NAMALWA (cell line): ENCODE results near the gene KDM7A.

Experiments
- DNase-seq: peaks from one replicate; pipeline ENCODE4 v3.0.0-alpha.2; 2015; ENCODE audit warnings: low spot score

Gene KDM7A

GRCh38 chr7:140084972-140085371, 91.8 kb downstream of the KDM7A start:
- no peak for DNase-seq

GRCh38 chr7:140084142-140084655, 92.6 kb downstream of the KDM7A start:
- DNase-seq = no peak

GRCh38 chr7:140082770-140083169, 94.0 kb downstream of the KDM7A start:
- DNase-seq = no peak

GRCh38 chr7:140081774-140082425, 94.9 kb downstream of the KDM7A start:
- DNase-seq = no peak

GRCh38 chr7:140080919-140081318, 95.9 kb downstream of the KDM7A start:
- DNase-seq = no peak

DNA sequence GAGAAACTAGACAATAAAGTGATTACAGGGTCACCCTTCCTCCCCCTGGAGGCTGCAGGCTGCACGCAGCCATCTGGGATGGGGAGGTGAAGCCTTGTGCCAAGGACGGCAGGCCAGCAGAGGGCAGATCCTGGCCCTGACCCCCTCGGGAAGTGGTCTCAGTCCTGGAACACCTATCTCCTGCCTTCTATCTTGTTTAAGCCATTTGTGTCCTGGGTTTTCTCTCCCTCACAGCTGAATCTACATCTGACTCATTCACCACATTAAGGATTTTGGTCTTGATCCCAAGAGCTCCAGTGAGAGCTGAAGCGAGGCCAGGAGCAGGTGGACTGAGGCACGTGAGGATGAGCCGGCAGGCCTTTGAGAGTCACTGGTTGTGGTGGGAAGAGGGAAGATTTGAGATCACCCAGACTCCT, 97.7 kb downstream of the KDM7A start:
- peak; percentile 41 for DNase-seq

DNA sequence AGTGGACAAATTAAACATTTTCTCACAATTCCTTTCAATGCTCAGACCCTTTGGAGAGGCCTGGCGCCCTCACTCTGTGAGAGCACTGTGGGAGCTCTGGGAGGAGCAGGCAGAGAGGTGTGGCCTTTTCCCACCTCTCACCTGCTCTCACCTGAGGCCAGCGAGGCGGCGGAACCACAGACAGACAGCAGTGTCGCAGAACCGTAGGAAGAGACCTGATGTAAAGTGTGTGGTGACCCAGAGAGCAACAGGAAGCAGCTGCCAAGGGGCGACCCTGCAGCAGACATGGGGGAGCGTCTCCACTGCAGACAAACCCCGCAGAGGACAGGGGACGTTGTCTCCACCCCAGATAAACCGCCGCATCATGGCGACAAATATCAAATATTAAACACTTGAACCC, 98.4 kb downstream of the KDM7A start:
- DNase-seq = no peak

DNA sequence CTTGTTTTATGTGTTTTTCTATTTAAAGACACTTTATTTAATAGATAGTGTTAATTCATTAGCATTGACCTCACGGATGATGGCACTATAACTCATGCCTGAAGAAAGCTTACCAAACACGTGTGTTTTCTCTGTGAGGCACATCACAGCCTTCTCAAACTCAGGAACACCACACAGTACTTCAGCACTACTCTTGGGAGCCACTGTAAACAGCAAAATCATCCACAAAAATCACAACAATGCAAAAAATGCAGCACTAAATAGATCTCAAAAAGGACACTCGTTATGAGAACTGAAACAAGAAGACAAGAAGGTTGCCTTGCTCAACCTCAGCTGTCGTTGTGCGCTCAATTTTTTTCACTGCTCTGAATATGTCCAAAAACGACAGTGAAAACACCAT, 102.0 kb downstream of the KDM7A start:
- no peak for DNase-seq

DNA sequence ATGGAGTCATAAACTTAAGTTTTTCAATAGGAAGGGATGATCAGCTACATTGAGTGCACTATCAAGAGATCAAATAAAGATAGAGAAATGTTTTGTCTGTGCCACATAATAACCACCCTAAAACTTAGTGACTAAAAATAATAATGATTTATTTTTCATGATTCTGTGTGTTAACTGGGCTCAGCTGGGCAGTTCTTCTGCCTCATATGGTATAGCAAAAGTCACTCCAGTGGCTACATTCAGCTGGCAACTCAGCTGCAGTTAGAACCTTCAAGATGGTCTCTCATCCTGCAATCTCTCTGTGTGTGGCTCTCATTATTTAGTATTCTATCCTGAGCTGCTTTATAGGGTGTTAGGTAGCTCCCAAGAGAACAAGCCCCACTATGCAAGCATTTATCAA, 106.2 kb downstream of the KDM7A start:
- no peak for DNase-seq

DNA sequence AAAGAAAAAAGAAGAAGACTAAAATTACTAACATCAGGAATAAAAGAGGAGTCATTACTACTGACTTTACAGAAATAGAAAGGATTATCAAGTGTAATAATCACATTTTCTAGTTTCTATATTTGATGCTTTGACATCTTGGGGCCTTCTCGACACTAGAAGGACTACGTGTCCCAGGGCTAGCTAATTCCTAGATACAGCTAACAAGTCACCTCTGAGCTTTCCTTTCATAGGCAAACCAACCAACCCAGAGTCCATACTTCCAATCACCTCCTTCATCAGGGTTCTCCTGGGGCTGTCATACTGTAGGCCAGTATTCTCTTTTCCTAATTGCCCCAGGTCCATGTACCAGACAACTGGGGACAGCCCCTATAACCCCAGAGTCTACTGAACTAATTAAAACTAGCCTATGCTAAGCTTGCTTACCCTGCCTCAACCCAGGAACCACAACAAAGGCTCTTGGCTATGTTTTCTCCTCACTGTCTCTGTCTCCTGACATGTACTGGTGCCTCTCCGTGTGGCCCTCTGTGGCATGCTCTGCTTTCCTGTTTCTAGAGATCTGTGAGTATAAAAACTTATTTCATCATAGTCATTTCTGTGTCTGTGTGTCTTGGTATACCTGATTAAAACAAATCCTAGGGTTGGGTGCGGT, 107.4 kb downstream of the KDM7A start:
- no peak for DNase-seq

- DNase-seq = no peak
These were observed 108.8 kb downstream of the KDM7A start for GRCh38 chr7:140068033-140068432.

DNA sequence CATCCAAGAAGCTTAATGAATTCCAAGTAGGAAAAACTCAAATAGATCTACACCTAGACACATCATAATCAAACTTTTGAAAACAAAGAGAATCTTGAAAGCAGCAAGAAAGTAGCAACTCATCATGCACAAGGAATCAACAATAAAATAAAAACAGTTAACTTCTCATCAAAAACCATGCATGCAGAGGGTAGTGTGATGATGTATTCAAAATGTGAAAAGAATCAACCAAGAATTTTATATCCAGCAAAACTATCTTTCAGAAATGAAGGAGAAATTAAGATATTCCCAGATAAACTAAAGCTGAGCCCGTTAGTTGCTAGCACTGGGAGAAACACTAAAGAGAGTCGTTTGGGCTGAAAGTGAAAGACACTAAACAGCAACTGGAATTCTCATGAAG, 109.7 kb downstream of the KDM7A start:
- DNase-seq = no peak

DNA sequence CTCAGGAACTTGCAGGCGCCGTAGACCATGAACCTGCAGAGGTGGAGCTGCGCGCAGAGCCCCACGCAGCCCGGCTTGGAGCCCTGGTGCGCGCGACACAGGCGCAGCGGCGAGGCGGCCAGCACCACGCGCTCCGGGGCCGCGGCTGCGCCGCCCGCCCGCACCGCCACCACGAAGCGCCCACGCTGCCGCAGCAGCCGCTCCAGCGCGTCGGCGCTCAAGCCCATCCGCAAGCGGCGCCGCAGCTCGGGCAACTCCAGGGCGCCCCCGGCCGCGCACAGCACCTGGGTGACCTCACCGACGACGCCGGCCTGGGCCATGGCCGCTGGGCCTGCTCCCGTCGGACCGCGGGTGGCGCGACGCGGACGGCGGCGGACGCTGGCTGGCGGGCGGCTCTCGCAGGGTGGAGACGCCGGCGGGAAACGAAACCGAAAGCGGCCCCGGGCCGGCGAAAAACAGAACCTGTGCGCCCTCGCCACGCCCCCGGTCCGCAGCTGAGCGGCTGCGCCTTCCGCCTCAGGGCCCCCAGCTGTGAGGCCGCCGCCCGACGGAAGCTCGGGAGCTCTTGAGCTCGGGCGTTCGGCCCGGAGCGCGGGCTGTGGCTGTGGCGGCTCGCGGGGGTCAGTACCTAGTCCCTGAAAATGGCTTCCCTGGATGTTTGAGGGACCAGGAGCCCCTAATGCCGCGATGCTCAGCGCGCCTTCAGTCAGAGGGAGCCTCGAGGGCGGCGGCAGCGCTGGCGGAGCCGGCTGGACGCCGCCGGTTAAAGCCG, 114.1 kb downstream of the KDM7A start, which contains the start of gene PARP12:
Gene PARP12 (minus strand): TSS at position 424 of the 772 bp plus-strand sequence. CDS start 104 bp downstream, at position 320.
- peak; percentile 96 for DNase-seq

GRCh38 chr7:140062118-140062527, 114.7 kb downstream of the KDM7A start:
- peak; percentile 65 for DNase-seq

DNA sequence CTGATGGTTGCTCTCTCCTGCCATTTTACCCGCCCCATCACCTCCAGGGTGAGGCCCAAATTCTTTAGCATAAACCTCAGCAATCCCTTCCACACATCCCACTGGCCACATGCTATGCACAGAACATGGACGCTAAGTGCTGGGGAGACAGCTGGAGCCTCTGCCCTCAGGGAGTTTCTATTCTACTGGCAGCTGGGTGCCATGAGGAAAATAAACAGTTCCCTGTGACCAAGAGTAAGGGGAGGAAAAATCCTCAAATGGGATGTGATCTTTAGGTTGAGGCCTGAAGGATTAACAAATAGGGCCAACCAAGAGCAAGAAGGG, 115.2 kb downstream of the KDM7A start:
- DNase-seq = no peak

DNA sequence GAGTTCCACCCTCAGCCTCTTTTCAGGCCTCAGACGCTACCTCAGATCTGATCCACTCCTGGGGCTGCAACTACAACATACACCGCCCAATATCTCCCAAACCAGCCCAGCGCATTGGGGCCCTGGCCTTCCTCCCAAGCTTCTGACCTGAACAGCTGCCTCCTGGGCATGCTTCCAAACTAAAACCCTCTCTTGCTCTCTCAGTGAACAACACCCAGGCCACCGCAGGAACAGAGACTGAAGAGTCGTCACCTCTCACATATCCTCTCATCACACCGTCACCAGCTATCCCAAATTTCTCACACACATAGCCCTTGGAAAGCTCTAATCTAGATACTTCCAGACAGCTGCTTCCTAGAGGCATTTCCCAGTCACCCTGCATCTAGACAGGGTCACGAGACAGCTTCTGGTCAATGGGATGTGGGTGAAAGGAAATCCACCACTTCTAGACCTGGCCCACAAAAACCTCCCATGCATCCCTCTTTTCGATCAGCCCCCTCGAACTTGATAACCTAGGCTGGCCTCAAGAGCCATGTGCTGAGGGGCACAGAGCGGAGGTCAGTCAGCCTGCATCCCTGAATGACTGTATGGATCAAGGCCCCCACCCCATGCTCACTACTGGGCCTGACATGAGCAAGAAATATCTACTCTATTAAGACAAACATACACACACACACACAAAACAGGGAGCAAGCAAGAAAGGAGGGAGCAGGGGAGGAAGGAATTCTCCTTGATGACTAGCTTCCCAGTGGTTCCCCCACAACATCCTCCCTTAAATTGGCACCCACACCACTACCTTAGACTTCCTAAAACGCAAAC, 115.8 kb downstream of the KDM7A start:
- DNase-seq = no peak

DNA sequence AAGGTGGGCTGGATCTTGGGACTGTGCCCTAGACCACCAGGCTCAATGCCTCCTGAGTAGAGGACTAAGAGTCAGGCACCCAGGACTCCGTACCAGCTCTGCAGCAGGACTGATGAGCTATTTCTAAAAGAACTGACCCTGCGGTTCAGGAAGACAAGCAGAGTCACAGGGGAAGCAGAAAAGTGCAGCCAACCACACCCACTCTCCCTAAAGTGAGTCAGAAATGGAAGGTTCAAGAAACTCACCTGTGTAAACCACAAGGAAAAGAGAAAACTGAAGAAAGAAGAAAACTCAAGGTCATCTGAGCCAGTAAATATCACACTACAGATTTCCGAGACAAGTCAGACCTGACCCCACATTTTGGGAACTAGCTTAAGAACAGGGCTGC, 116.5 kb downstream of the KDM7A start:
- DNase-seq = no peak

GRCh38 chr7:140059273-140060242, 117.2 kb downstream of the KDM7A start:
- DNase-seq = no peak

- no peak for DNase-seq
These were observed 118.3 kb downstream of the KDM7A start for GRCh38 chr7:140058517-140058916.

DNA sequence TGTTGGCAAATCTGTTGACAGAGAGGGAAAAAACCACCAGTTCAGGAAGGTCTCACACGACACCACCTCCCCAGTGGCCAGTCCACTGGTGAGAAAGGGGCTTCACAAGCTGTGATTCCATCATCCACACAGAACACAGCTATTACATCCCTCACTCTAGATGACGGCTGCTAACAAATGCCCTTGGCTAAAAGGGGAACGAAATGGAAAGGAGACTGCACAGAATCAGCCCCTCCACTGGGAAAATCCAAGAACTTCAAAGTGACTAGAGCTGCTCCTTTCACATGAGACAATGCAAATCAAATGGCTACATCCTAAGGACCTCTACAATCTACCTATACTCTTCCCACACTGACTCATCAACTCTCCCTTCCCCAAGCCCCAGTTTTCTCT, 119.6 kb downstream of the KDM7A start:
- DNase-seq = no peak
